C4-2B (cell line): ENCODE results near the gene XXYLT1.

Source experiments
- H3K27ac ChIP-seq: fragments of 450-650 bp; 2 replicates; pipeline ENCODE4 v1.5.1; 2017
- ZFX ChIP-seq: fragments of 450-650 bp; IDR thresholded peaks from 2 replicates; pipeline ENCODE4 v1.6.1; 2017
- TF ChIP-seq, protein P1 (sequence below): fragments of 450-650 bp; conservative IDR thresholded peaks from 2 replicates; pipeline ENCODE4 v1.5.1; 2017; ENCODE audit warnings: mild to moderate bottlenecking

Gene XXYLT1

GRCh38 chr3:195164573-195165264, 106.2 kb downstream of the XXYLT1 start:
- TF ChIP-seq, protein P1, sequence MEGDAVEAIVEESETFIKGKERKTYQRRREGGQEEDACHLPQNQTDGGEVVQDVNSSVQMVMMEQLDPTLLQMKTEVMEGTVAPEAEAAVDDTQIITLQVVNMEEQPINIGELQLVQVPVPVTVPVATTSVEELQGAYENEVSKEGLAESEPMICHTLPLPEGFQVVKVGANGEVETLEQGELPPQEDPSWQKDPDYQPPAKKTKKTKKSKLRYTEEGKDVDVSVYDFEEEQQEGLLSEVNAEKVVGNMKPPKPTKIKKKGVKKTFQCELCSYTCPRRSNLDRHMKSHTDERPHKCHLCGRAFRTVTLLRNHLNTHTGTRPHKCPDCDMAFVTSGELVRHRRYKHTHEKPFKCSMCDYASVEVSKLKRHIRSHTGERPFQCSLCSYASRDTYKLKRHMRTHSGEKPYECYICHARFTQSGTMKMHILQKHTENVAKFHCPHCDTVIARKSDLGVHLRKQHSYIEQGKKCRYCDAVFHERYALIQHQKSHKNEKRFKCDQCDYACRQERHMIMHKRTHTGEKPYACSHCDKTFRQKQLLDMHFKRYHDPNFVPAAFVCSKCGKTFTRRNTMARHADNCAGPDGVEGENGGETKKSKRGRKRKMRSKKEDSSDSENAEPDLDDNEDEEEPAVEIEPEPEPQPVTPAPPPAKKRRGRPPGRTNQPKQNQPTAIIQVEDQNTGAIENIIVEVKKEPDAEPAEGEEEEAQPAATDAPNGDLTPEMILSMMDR, result no peak
- TF ChIP-seq ZFX, result no peak
- no peak overlapping the region for H3K27ac ChIP-seq

DNA sequence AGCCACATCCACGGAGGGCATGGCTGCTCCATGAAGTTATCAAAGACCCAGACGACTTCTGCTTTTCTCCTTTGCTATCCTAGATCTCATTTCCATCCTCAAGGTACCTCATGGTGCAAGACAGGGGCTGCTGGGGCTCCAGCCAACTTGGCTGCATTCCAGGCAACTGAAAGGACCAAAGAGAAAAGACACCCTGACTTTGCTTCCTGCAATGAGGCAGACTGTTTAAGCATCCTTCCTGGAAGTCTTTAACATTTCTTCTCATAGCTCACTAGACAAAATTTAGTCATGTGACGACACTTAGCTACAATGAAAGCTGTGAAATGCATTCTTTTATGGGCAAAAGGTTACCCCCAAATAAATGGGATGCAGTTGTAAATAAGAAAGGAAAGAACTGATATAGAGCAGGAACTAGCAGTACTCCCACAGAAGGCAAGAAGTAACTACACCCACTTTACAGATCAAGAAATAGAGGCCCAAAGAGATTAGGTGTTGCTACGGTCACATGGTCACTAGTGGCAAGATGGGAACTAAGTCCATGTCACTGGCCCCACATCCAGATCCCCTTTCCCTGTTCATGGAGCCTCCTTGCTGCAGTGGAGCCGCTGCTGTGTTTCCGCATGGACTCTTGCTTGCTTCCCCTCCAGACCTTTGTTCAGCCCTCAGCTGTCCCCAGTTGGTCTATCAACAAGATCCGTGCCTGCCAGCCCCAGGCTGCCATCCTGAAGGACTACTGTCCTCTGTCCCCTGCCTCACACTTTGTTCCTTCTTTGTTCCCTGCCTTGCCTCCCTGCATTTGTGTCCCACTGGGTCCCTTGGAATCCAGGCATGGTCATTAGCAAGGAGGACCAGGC, 107.0 kb downstream of the XXYLT1 start:
- TF ChIP-seq, protein P1, result no peak
- no peak for TF ChIP-seq ZFX
- no peak overlapping the region for H3K27ac ChIP-seq

DNA sequence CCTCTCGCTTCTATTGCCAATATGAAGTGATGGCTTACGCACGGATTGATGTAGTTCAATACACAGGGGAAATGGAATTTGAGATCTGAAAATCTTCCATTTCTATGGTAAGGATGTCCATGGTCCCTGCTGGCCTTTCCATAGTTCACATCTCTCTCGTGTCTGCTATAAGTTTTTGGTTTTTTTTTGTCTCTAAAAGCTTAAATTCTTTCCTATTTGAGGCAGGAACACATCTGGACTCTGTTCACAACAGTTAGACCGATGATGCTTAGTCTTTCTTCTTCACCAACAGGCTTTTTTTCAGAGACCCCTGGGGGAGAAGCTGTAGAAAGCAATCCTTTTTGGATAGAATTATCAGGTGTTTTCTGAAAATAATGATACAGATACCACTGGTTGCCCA, 108.1 kb downstream of the XXYLT1 start:
- no peak for TF ChIP-seq ZFX
- TF ChIP-seq, protein P1, result no peak
- no peak overlapping the region for H3K27ac ChIP-seq

DNA sequence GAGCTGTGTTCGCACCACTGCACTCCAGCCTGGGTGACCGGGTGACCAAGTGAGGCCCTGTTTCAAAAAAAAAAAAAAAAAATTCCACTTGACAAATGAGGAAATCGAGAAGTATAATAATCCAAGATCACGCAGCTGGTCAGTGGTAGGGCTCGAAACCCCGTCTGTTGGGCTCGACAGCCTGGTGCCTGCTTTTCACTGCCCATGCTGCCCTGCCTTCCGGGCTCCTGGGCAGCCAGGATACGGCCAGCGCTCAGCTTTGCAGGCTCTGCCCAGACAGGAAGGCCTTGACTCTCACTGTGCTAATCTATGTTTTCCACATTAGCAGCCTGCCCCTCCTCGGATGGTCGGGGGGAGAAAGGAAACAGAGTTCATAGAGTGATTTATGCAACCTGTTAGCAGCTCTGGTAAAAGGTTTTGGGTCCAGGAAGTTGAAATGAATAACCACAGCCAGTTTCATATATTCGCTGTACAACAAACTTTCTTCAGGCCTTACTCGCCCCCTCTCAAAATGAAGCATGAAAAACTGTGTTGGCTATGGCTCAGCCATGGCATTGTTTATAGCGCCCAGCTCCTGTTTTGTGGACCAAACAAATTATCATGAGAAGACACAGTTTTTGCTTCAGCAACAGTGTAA, 108.8 kb downstream of the XXYLT1 start:
- H3K27ac ChIP-seq, result no peak overlapping the region
- TF ChIP-seq ZFX, result no peak
- TF ChIP-seq, protein P1, result no peak

GRCh38 chr3:195160908-195161434, 110.0 kb downstream of the XXYLT1 start:
- no peak overlapping the region for H3K27ac ChIP-seq
- no peak for TF ChIP-seq ZFX
- TF ChIP-seq, protein P1, result no peak

DNA sequence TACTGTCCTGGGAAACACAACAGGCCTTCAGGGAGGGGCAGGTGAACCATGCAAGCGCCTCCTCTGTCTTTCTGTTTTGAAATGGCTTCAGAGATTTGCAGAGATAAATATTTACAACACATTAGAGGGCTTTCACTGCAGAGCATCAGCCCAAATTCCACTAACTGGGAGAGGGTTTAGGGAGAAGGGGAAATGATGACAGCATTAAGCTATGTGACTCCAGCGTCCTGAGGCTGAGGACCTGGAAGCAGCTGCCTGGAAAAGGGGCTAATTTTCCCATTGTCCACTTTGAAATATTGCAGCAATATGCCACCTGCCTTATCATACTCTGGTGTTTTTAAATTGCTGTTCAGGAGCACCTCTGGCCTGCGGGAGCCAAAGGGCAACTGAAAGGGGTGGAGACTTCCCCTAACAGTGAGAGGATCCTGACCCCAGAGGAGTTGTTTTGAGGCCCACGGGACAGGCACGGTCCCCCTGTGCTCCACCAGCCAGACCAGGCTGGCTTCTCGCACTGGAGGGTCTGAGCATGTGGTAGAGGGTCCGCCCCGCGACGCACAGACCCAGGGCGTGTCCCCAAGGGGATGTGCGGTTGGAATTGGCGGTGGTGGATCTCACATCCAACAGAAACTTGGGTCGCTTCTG, 110.6 kb downstream of the XXYLT1 start:
- TF ChIP-seq ZFX, result no peak
- TF ChIP-seq, protein P1, result no peak
- H3K27ac ChIP-seq, result no peak overlapping the region
